Karpas-422 (cell line): Measurements from ENCODE around the gene HS3ST4. TPM values are rescaled to one million over a fixed set of nuclear protein-coding genes. Genes with fewer than 3 reads are reported as not detected.

ENCODE experiments used
- DNase-seq: peaks from one replicate; pipeline ENCODE4 v3.0.0-alpha.2; 2015
- H2AFZ ChIP-seq: fragments of 200-600 bp; sonication (generic); 2 replicates; pipeline ENCODE4 v1.6.1; 2014; ENCODE audit warnings: antibody characterized with exemption, low read length, mixed read lengths
- H3K27ac ChIP-seq: fragments of 200-600 bp; sonication (generic); 2 replicates; pipeline ENCODE4 v1.5.1; 2014; ENCODE audit warnings: mild to moderate bottlenecking, low read length, moderate library complexity
- H3K27me3 ChIP-seq: fragments of 200-600 bp; sonication (generic); 2 replicates; pipeline ENCODE4 v1.6.1; 2014; ENCODE audit warnings: low read length, mixed read lengths
- H3K36me3 ChIP-seq: fragments of 200-600 bp; sonication (generic); 2 replicates; pipeline ENCODE4 v1.6.1; 2014; ENCODE audit warnings: low read length, mixed read lengths; ENCODE audit not compliant: insufficient read depth
- H3K4me1 ChIP-seq: fragments of 200-600 bp; sonication (generic); 2 replicates; pipeline ENCODE4 v1.6.1; 2014; ENCODE audit warnings: mild to moderate bottlenecking, low read length, mixed read lengths
- H3K4me2 ChIP-seq: fragments of 200-600 bp; sonication (generic); 2 replicates; pipeline ENCODE4 v1.6.1; 2014; ENCODE audit warnings: low read length, low read depth, mild to moderate bottlenecking; ENCODE audit not compliant: poor library complexity, severe bottlenecking
- H3K4me3 ChIP-seq: fragments of 200-600 bp; sonication (generic); 2 replicates; pipeline ENCODE4 v1.5.1; 2014; ENCODE audit warnings: mild to moderate bottlenecking, antibody characterized with exemption, low read length, mixed read lengths
- H3K79me2 ChIP-seq: fragments of 200-600 bp; sonication (generic); 2 replicates; pipeline ENCODE4 v1.6.1; 2014; ENCODE audit warnings: mild to moderate bottlenecking, low read length, mixed read lengths
- H3K9ac ChIP-seq: fragments of 200-600 bp; sonication (generic); 2 replicates; pipeline ENCODE4 v1.6.0; 2014; ENCODE audit warnings: low read length
- H3K9me2 ChIP-seq: fragments of 200-600 bp; sonication (generic), shearing (Covaris generic); replicated peaks from 2 replicates; pipeline ENCODE4 v1.6.0; 2014; ENCODE audit warnings: mild to moderate bottlenecking, low read length, moderate library complexity; ENCODE audit not compliant: insufficient read depth
- H3K9me3 ChIP-seq: fragments of 300-700, 200-600 bp; sonication (generic); 2 replicates; pipeline ENCODE4 v1.6.1; 2014; ENCODE audit warnings: low read length, mixed read lengths
- H4K20me1 ChIP-seq: fragments of 200-600 bp; sonication (generic); 2 replicates; pipeline ENCODE4 v1.6.1; 2014; ENCODE audit warnings: mild to moderate bottlenecking, antibody characterized with exemption, low read length, low read depth; ENCODE audit not compliant: insufficient read depth
- total RNA-seq: library from RNA; depleted of rRNA; stranded (reverse); fragments of >200 nt; shearing (Covaris generic); gene quantifications from 2 replicates; pipeline ENCODE4 v1.2.3, GENCODE V29; 2014; ENCODE audit warnings: low replicate concordance

The HS3ST4 gene
- total RNA-seq, 1 experiment from 2014 or later = not detected

GRCh38 chr16:25845901-25846300 is 154.1 kb downstream of the HS3ST4 start:
- Histone ChIP-seq H4K20me1 (no peaks in the 10 kb centered on the region), H3K9ac (no peak overlapping the region), H3K4me2 (no peak overlapping the region)

GRCh38 chr16:25854141-25854540 is 162.4 kb downstream of the HS3ST4 start:
- Histone ChIP-seq H3K27ac (no peak overlapping the region), H3K79me2 (no peaks in the 10 kb centered on the region), H3K4me1 (no peaks in the 10 kb centered on the region), H2AFZ (no peak overlapping the region), H3K9me2 (no peaks in the 10 kb centered on the region), H3K9ac (no peak overlapping the region), H4K20me1 (no peaks in the 10 kb centered on the region), H3K27me3 (no peaks in the 10 kb centered on the region), H3K36me3 (no peaks in the 10 kb centered on the region), H3K4me2 (no peak overlapping the region), H3K4me3 (no peak overlapping the region), H3K9me3 (no peaks in the 10 kb centered on the region)
- no peak for DNase-seq

More at GRCh38 chr16:25845901-25846300, 154.1 kb downstream of the HS3ST4 start:
- DNase-seq = no peak
- Histone ChIP-seq H3K27me3 (no peaks in the 10 kb centered on the region), H3K9me2 (no peaks in the 10 kb centered on the region), H3K9me3 (no peaks in the 10 kb centered on the region), H3K4me3 (no peak overlapping the region), H3K36me3 (no peaks in the 10 kb centered on the region), H3K79me2 (no peaks in the 10 kb centered on the region), H3K27ac (no peak overlapping the region), H3K4me1 (no peaks in the 10 kb centered on the region), H2AFZ (no peak overlapping the region)

- Histone ChIP-seq H3K4me1 (no peaks in the 10 kb centered on the region), H3K9me3 (no peaks in the 10 kb centered on the region), H3K9me2 (no peaks in the 10 kb centered on the region)
Observed at GRCh38 chr16:25855063-25855462, 163.3 kb downstream of the HS3ST4 start.

GRCh38 chr16:25855818-25856217 is 164.1 kb downstream of the HS3ST4 start:
- Histone ChIP-seq H3K9me2 (no peaks in the 10 kb centered on the region), H3K4me2 (no peak overlapping the region), H3K36me3 (no peaks in the 10 kb centered on the region), H3K27me3 (no peaks in the 10 kb centered on the region), H3K4me3 (no peak overlapping the region), H3K9ac (no peak overlapping the region), H2AFZ (no peak overlapping the region), H3K9me3 (no peaks in the 10 kb centered on the region), H4K20me1 (no peaks in the 10 kb centered on the region), H3K79me2 (no peaks in the 10 kb centered on the region), H3K27ac (no peak overlapping the region), H3K4me1 (no peaks in the 10 kb centered on the region)
- DNase-seq = no peak

More at GRCh38 chr16:25855063-25855462, 163.3 kb downstream of the HS3ST4 start:
- no peak for DNase-seq
- H3K4me2 ChIP-seq = no peak overlapping the region
- no peaks in the 10 kb centered on the region for H3K36me3 ChIP-seq
- no peak overlapping the region for H2AFZ ChIP-seq
- H3K79me2 ChIP-seq = no peaks in the 10 kb centered on the region
- H3K27me3 ChIP-seq = no peaks in the 10 kb centered on the region
- H3K9ac ChIP-seq = no peak overlapping the region
- no peak overlapping the region for H3K4me3 ChIP-seq
- H3K27ac ChIP-seq = no peak overlapping the region
- no peaks in the 10 kb centered on the region for H4K20me1 ChIP-seq

GRCh38 chr16:25859645-25860044 is 167.9 kb downstream of the HS3ST4 start:
- no peak overlapping the region for H2AFZ ChIP-seq
- no peak overlapping the region for H3K4me3 ChIP-seq
- H3K27me3 ChIP-seq = no peaks in the 10 kb centered on the region
- H3K27ac ChIP-seq = no peak overlapping the region
- H3K4me1 ChIP-seq = no peaks in the 10 kb centered on the region
- no peaks in the 10 kb centered on the region for H3K36me3 ChIP-seq
- H3K9me3 ChIP-seq = no peaks in the 10 kb centered on the region
- no peak for DNase-seq
- H3K79me2 ChIP-seq = no peaks in the 10 kb centered on the region
- H3K4me2 ChIP-seq = no peak overlapping the region
- H3K9me2 ChIP-seq = no peaks in the 10 kb centered on the region
- H4K20me1 ChIP-seq = no peaks in the 10 kb centered on the region
- no peak overlapping the region for H3K9ac ChIP-seq

GRCh38 chr16:25867041-25867440 is 175.3 kb downstream of the HS3ST4 start:
- Histone ChIP-seq H3K9me3 (0 out of 2 replicates have a peak, but pooled peaks cover 3% of the 10 kb centered on the region), H3K27me3 (no peaks in the 10 kb centered on the region), H3K9me2 (no peaks in the 10 kb centered on the region), H3K4me1 (no peaks in the 10 kb centered on the region), H3K4me3 (no peak overlapping the region), H3K79me2 (no peaks in the 10 kb centered on the region), H3K4me2 (no peak overlapping the region), H4K20me1 (no peaks in the 10 kb centered on the region), H3K9ac (no peak overlapping the region), H2AFZ (no peak overlapping the region), H3K36me3 (no peaks in the 10 kb centered on the region), H3K27ac (no peak overlapping the region)
- DNase-seq = no peak

- no peak overlapping the region for H3K4me3 ChIP-seq
- no peak overlapping the region for H2AFZ ChIP-seq
- 0 out of 2 replicates have a peak, but pooled peaks cover 3% of the 10 kb centered on the region for H3K9me3 ChIP-seq
- H4K20me1 ChIP-seq = no peaks in the 10 kb centered on the region
- no peak overlapping the region for H3K9ac ChIP-seq
- no peaks in the 10 kb centered on the region for H3K9me2 ChIP-seq
- no peaks in the 10 kb centered on the region for H3K4me1 ChIP-seq
- no peak overlapping the region for H3K27ac ChIP-seq
- H3K79me2 ChIP-seq = no peaks in the 10 kb centered on the region
- H3K27me3 ChIP-seq = no peaks in the 10 kb centered on the region
- H3K36me3 ChIP-seq = no peaks in the 10 kb centered on the region
- DNase-seq = no peak
- H3K4me2 ChIP-seq = no peak overlapping the region
Observed at GRCh38 chr16:25868106-25868505, 176.3 kb downstream of the HS3ST4 start.

GRCh38 chr16:25868706-25869370 is 177.1 kb downstream of the HS3ST4 start:
- H4K20me1 ChIP-seq = no peaks in the 10 kb centered on the region
- H3K9me3 ChIP-seq = 0 out of 2 replicates have a peak, but pooled peaks cover 3% of the 10 kb centered on the region
- DNase-seq = no peak
- H3K79me2 ChIP-seq = no peaks in the 10 kb centered on the region
- H2AFZ ChIP-seq = no peak overlapping the region
- no peak overlapping the region for H3K4me3 ChIP-seq
- H3K4me1 ChIP-seq = no peaks in the 10 kb centered on the region
- H3K27me3 ChIP-seq = no peaks in the 10 kb centered on the region
- no peak overlapping the region for H3K27ac ChIP-seq
- H3K36me3 ChIP-seq = no peaks in the 10 kb centered on the region
- H3K9me2 ChIP-seq = no peaks in the 10 kb centered on the region
- H3K4me2 ChIP-seq = no peak overlapping the region
- H3K9ac ChIP-seq = no peak overlapping the region
